Measurements from ENCODE around the gene DACT1.

GRCh38 chr14:58693048-58693447, 55.3 kb downstream of the DACT1 start:
- no peak for TF ChIP-seq CTCF (IDR thresholded peaks at IDR 0.05)
- TF ChIP-seq POLR2A (IDR thresholded peaks at IDR 0.05; ENCODE audit: low read depth) = no peak
- no peak for TF ChIP-seq POLR2AphosphoS5 (IDR thresholded peaks at IDR 0.05)

All from esophagus muscularis mucosa (tissue), 3 donors.